NT2/D1 (cell line): ENCODE measurements around the gene CTBP1.

Experiments used
- YY1 ChIP-seq: IDR thresholded peaks from 2 replicates; pipeline ENCODE4 v1.6.1; 2011; ENCODE audit not compliant: insufficient read length, insufficient read depth
- ZNF274 ChIP-seq: IDR thresholded peaks from 2 replicates; pipeline ENCODE4 v1.6.1; 2011; ENCODE audit warnings: mild to moderate bottlenecking, low read depth, low read length

DNA sequence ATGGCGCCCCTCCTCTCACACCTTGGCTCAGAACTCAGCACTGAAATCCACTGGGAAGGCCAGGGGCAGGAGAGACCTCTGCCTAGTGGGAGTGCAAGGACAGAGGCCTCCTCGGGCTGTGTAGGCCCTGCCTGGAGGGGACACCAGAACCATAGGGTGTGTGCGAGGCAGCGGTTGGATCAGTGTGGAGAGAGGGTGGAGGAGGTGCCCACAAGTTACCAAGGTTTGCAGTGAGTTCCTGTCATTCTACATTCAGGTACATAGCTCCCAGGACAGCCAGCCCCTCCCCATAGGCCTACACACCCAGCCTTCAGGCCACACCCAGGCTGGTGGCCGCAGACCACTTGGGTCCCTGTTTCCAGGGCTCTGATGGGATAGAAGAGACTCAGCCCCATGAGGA, 57.3 kb downstream of the CTBP1 start:
- no peak for TF ChIP-seq ZNF274
- no peak for TF ChIP-seq YY1
